Bone marrow (tissue), 2 donors: ENCODE results near the gene ITGA2.
"Not testable (repeated sequence)": the region's sequence is repeated elsewhere in the genome, so short reads cannot be mapped to it uniquely, and the experiment has no call there.

Source experiments
- DNase-seq, 2 donors: peaks; one replicate each; lab custom pipeline; 2025; lab: John Stamatoyannopoulos, UW

ITGA2 gene

GRCh38 chr5:52989025-52989780 is at the start of gene ITGA2:
Gene ITGA2, plus strand, starts transcription at chr5:52989352. Its CDS starts 117 bp downstream, at chr5:52989469.
- no peak for DNase-seq

GRCh38 chr5:52943285-52943684 is 45.9 kb upstream of the ITGA2 start:
- no peak for DNase-seq

- no peak for DNase-seq
Observed at GRCh38 chr5:52943808-52944207, 45.3 kb upstream of the ITGA2 start.

- DNase-seq: no peak
Observed at GRCh38 chr5:52945040-52945439, 44.1 kb upstream of the ITGA2 start.

GRCh38 chr5:52947208-52947607 is 41.9 kb upstream of the ITGA2 start:
- no peak for DNase-seq

- no peak for DNase-seq
Observed at GRCh38 chr5:52947851-52948250, 41.3 kb upstream of the ITGA2 start.

GRCh38 chr5:52948418-52949076 is 40.6 kb upstream of the ITGA2 start:
- DNase-seq: peak in 1 of 2 donors; percentile 29

- no peak for DNase-seq
Observed at GRCh38 chr5:52950686-52951085, 38.5 kb upstream of the ITGA2 start.

- no peak for DNase-seq
Observed at GRCh38 chr5:52952483-52952882, 36.7 kb upstream of the ITGA2 start.

- DNase-seq: no peak
Observed at GRCh38 chr5:52956014-52956413, 33.1 kb upstream of the ITGA2 start.

- DNase-seq: no peak
Observed at GRCh38 chr5:52956915-52957747, 32.0 kb upstream of the ITGA2 start.

GRCh38 chr5:52961274-52961681 is 27.9 kb upstream of the ITGA2 start:
- no peak for DNase-seq

GRCh38 chr5:52963636-52964035 is 25.5 kb upstream of the ITGA2 start:
- no peak for DNase-seq

- DNase-seq: no peak
Observed at GRCh38 chr5:52964138-52964537, 25.0 kb upstream of the ITGA2 start.

- DNase-seq: not testable (repeated sequence)
Observed at GRCh38 chr5:52976157-52976556, 13.0 kb upstream of the ITGA2 start.

- DNase-seq: no peak
Observed at GRCh38 chr5:52977264-52977897, 11.8 kb upstream of the ITGA2 start.

- DNase-seq: no peak
Observed at GRCh38 chr5:52981507-52981906, 7.6 kb upstream of the ITGA2 start.

GRCh38 chr5:52983731-52984636 is 5.2 kb upstream of the ITGA2 start:
- DNase-seq: no peak

GRCh38 chr5:52985306-52985705 is 3.8 kb upstream of the ITGA2 start:
- no peak for DNase-seq

GRCh38 chr5:52987711-52988331 is 1.3 kb upstream of the ITGA2 start:
- no peak for DNase-seq
